ENCODE data around the gene MYZAP. TPM values are rescaled to one million over a fixed set of nuclear protein-coding genes. Genes with fewer than 3 reads are reported as not detected.

The MYZAP gene
- total RNA-seq, 1 experiment from 2014 or later: 0.68 TPM

GRCh38 chr15:57708047-57708446 lies 116.3 kb downstream of the MYZAP start (continued):
- TF ChIP-seq, protein P1, sequence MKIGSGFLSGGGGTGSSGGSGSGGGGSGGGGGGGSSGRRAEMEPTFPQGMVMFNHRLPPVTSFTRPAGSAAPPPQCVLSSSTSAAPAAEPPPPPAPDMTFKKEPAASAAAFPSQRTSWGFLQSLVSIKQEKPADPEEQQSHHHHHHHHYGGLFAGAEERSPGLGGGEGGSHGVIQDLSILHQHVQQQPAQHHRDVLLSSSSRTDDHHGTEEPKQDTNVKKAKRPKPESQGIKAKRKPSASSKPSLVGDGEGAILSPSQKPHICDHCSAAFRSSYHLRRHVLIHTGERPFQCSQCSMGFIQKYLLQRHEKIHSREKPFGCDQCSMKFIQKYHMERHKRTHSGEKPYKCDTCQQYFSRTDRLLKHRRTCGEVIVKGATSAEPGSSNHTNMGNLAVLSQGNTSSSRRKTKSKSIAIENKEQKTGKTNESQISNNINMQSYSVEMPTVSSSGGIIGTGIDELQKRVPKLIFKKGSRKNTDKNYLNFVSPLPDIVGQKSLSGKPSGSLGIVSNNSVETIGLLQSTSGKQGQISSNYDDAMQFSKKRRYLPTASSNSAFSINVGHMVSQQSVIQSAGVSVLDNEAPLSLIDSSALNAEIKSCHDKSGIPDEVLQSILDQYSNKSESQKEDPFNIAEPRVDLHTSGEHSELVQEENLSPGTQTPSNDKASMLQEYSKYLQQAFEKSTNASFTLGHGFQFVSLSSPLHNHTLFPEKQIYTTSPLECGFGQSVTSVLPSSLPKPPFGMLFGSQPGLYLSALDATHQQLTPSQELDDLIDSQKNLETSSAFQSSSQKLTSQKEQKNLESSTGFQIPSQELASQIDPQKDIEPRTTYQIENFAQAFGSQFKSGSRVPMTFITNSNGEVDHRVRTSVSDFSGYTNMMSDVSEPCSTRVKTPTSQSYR (CRISPR knock-in tag; IDR thresholded peaks at IDR 0.05): no peak
- no peak for TF ChIP-seq NFE2L1 (CRISPR knock-in tag; IDR thresholded peaks at IDR 0.05)
- no peak for TF ChIP-seq IRF2 (CRISPR knock-in tag; IDR thresholded peaks at IDR 0.05; ENCODE audit: borderline replicate concordance, low read depth)
- TF ChIP-seq OVOL2 (CRISPR knock-in tag; IDR thresholded peaks at IDR 0.05; ENCODE audit: borderline replicate concordance): no peak
- no peak for TF ChIP-seq SOX15 (CRISPR knock-in tag; IDR thresholded peaks at IDR 0.05)
- no peak for TF ChIP-seq ZSCAN18 (CRISPR knock-in tag; IDR thresholded peaks at IDR 0.05)
- no peak for TF ChIP-seq PRDM15 (CRISPR knock-in tag; IDR thresholded peaks at IDR 0.05)
- TF ChIP-seq, protein P2, sequence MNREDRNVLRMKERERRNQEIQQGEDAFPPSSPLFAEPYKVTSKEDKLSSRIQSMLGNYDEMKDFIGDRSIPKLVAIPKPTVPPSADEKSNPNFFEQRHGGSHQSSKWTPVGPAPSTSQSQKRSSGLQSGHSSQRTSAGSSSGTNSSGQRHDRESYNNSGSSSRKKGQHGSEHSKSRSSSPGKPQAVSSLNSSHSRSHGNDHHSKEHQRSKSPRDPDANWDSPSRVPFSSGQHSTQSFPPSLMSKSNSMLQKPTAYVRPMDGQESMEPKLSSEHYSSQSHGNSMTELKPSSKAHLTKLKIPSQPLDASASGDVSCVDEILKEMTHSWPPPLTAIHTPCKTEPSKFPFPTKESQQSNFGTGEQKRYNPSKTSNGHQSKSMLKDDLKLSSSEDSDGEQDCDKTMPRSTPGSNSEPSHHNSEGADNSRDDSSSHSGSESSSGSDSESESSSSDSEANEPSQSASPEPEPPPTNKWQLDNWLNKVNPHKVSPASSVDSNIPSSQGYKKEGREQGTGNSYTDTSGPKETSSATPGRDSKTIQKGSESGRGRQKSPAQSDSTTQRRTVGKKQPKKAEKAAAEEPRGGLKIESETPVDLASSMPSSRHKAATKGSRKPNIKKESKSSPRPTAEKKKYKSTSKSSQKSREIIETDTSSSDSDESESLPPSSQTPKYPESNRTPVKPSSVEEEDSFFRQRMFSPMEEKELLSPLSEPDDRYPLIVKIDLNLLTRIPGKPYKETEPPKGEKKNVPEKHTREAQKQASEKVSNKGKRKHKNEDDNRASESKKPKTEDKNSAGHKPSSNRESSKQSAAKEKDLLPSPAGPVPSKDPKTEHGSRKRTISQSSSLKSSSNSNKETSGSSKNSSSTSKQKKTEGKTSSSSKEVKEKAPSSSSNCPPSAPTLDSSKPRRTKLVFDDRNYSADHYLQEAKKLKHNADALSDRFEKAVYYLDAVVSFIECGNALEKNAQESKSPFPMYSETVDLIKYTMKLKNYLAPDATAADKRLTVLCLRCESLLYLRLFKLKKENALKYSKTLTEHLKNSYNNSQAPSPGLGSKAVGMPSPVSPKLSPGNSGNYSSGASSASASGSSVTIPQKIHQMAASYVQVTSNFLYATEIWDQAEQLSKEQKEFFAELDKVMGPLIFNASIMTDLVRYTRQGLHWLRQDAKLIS (CRISPR knock-in tag; IDR thresholded peaks at IDR 0.05; ENCODE audit: borderline replicate concordance): no peak
- TF ChIP-seq SP1 (CRISPR knock-in tag; conservative IDR thresholded peaks at IDR 0.05): no peak
- TF ChIP-seq, protein P3, sequence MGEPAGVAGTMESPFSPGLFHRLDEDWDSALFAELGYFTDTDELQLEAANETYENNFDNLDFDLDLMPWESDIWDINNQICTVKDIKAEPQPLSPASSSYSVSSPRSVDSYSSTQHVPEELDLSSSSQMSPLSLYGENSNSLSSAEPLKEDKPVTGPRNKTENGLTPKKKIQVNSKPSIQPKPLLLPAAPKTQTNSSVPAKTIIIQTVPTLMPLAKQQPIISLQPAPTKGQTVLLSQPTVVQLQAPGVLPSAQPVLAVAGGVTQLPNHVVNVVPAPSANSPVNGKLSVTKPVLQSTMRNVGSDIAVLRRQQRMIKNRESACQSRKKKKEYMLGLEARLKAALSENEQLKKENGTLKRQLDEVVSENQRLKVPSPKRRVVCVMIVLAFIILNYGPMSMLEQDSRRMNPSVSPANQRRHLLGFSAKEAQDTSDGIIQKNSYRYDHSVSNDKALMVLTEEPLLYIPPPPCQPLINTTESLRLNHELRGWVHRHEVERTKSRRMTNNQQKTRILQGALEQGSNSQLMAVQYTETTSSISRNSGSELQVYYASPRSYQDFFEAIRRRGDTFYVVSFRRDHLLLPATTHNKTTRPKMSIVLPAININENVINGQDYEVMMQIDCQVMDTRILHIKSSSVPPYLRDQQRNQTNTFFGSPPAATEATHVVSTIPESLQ (CRISPR knock-in tag; IDR thresholded peaks at IDR 0.05): no peak
- TF ChIP-seq FOXJ3 (CRISPR knock-in tag; IDR thresholded peaks at IDR 0.05; ENCODE audit: borderline replicate concordance): no peak

GRCh38 chr15:57718309-57718708 lies 126.6 kb downstream of the MYZAP start:
- Mint-ChIP-seq H3K36me3 (peaks cover 43% of the 10 kb centered on the region), H3K4me1 (no peaks in the 10 kb centered on the region), H3K4me3 (no peak overlapping the region), H3K9me3 (peaks cover 8% of the 10 kb centered on the region), H3K27me3 (ENCODE audit: low read depth) (no peaks in the 10 kb centered on the region), H3K27ac (no peak overlapping the region)
- ChIA-PET CTCF (interaction anchor here (0.7 to 1.3 kb wide), 4 partner anchors 14 to 378 kb away, joined by 3 to 5 read pairs (median 4); no protein-coding TSS in a partner anchor), POLR2A (no interaction called here)
- ATAC-seq (no peak), DNase-seq (ENCODE audit: low spot score) (no peak)
- TF ChIP-seq ATF1 (CRISPR knock-in tag; IDR thresholded peaks at IDR 0.05) (no peak), HMGXB4 (CRISPR knock-in tag; IDR thresholded peaks at IDR 0.05) (no peak)
